Activated CD4-positive, alpha-beta memory T cell treated with anti-CD3 and anti-CD28 coated beads, Interleukin-2, amount 10 ng/mL, durations not matched to agents 7 days and 5 days (primary cell): ENCODE measurements around the gene SLC37A2. TPM values are rescaled to one million over a fixed set of nuclear protein-coding genes. Genes with fewer than 3 reads are reported as not detected.

Experiments
- CTCF ChIA-PET: fragments of 350-600 bp; sonication (Branson Sonifier 250); formaldehyde crosslinking; loops from one replicate; lab custom pipeline; 2021; ENCODE audit warnings: antibody characterized with exemption, inconsistent platforms; lab: Charles Lee
- POLR2A ChIA-PET: fragments of 350-600 bp; sonication (Branson Sonifier 250); formaldehyde crosslinking; loops from one replicate; lab custom pipeline; 2021; ENCODE audit warnings: antibody characterized with exemption; lab: Charles Lee
- DNase-seq: peaks from one replicate; pipeline ENCODE4 v3.0.0-alpha.2; 2020
- H3K27ac Mint-ChIP-seq: one replicate; pipeline ENCODE4 v1.8.0; 2021; ENCODE audit warnings: mild to moderate bottlenecking, mixed read lengths
- H3K27me3 Mint-ChIP-seq: one replicate; pipeline ENCODE4 v1.8.0; 2021; ENCODE audit warnings: mixed read lengths
- H3K36me3 Mint-ChIP-seq: one replicate; pipeline ENCODE4 v1.8.0; 2021; ENCODE audit warnings: low read depth, mixed read lengths
- H3K4me1 Mint-ChIP-seq: one replicate; pipeline ENCODE4 v1.8.0; 2021; ENCODE audit warnings: mixed read lengths
- H3K4me3 Mint-ChIP-seq: one replicate; pipeline ENCODE4 v1.8.0; 2021; ENCODE audit warnings: mild to moderate bottlenecking, mixed read lengths
- H3K9me3 Mint-ChIP-seq: one replicate; pipeline ENCODE4 v1.8.0; 2021; ENCODE audit warnings: mixed read lengths
- total RNA-seq, 2 experiments: library from RNA; stranded (reverse); gene quantifications; one replicate each; pipeline ENCODE4 v1.2.3, GENCODE V29; 2021

The SLC37A2 gene
- total RNA-seq, 2 experiments from 2014 or later = 2.2 to 2.6 TPM

DNA sequence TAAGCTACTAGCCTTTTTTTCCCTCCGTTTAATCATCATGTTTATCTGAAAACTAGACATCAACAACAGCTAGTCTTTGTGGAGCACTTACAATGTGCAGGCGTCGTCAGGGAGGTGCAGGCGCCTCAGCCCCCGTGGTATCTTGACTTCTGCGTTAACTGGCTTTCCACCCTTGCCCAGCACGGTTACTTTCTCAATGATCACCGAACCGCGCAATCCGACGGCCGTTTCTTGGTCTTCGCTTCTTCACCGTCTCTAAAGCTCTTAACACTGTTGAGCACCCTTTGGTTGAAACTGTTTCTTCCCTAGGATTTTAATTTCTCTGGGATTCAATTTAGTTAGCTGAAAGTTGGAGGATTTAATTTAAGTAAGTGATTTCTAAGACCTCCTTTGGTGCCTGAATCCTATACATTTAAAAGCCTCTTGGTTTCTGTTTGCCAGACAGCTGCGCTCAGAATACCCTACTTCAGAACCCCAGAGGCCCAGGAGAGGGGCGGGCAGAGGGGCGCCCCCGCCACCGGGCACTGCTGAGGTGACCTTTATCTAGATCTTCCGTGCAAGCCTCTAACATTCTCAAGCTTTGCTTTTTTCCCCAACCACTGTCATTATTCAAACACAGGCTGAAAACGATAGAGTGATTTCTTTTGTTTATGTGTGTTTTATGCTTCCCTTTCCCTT lies 66.3 kb downstream of the SLC37A2 start:
- no peaks in the 10 kb centered on the region for H3K9me3 Mint-ChIP-seq
- peaks cover 44% of the 10 kb centered on the region for H3K27me3 Mint-ChIP-seq
- POLR2A ChIA-PET = no interaction called here
- DNase-seq = no peak
- H3K36me3 Mint-ChIP-seq = no peaks in the 10 kb centered on the region
- H3K4me3 Mint-ChIP-seq = no peak overlapping the region
- no peak overlapping the region for H3K27ac Mint-ChIP-seq
- CTCF ChIA-PET = interaction anchor here (1.3 kb wide), 2 partner anchors 11 to 13 kb away, joined by 3 to 5 read pairs; no protein-coding TSS in a partner anchor
- no peaks in the 10 kb centered on the region for H3K4me1 Mint-ChIP-seq

DNA sequence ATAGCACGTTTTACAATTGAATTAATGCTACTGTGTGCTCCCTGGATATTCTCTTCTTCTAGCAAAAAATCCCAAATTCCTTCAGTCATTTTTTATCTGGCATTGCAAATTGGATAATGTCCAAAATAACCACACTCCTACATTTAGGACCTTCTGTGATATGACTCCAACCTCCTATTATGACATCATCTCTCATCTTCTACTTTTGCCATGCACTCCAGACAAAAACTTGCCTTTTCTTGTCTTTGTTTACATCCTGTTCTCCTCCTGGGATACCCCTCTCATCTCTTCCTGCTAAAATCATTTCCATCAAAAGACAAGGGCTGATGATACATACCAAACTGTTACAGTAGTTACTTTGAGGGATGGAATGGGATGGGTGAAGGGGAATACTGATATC lies 69.0 kb downstream of the SLC37A2 start:
- Mint-ChIP-seq H3K27me3 (peaks cover 48% of the 10 kb centered on the region), H3K27ac (no peak overlapping the region)

DNA sequence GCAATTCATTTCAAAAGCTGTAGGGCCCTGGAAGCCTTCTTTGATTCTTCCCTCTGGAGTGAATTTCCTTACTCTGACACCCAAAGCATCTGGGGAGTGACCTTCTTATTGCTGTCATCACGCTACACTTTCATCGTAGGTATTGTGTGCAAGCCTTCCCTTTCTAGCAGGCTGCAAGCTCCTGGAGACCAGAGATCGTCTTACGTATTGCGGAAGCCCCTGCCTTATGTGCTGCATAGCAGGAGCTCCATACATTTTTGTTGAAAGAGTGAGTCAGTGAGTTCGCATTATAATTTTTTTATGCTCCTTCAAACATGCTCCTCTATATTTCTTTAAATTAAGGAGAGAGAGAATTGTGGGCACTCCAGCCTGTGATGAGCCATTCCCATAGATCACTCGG lies 69.5 kb downstream of the SLC37A2 start:
- Mint-ChIP-seq H3K27me3 (peaks cover 42% of the 10 kb centered on the region), H3K36me3 (no peaks in the 10 kb centered on the region), H3K4me3 (no peak overlapping the region), H3K9me3 (no peaks in the 10 kb centered on the region), H3K4me1 (no peaks in the 10 kb centered on the region), H3K27ac (no peak overlapping the region)
- ChIA-PET CTCF (no interaction called here), POLR2A (no interaction called here)
- DNase-seq = no peak

More for the DNA sequence above, 69.0 kb downstream of the SLC37A2 start:
- Mint-ChIP-seq H3K4me3 (no peak overlapping the region), H3K36me3 (no peaks in the 10 kb centered on the region), H3K4me1 (no peaks in the 10 kb centered on the region), H3K9me3 (no peaks in the 10 kb centered on the region)
- POLR2A ChIA-PET = no interaction called here
- no peak for DNase-seq
- CTCF ChIA-PET = no interaction called here

DNA sequence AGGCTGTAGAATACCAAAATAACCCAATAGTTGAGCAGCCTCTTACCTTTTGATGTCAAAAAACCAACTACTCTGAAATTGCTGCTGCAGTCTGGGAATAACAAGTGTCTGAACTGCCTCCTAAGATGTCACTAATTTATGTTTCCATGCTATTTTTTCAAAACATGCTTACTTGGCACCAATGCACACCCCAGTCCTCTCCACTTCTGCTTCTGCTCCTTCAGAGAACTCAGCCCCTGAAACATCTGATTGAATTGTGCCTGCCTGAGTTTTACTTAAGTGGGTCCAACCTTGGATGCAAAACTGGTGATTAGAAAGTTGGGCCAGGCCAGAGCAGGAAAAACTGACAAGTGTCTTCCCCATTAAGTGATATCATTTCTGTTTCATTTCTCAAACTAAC lies 72.9 kb downstream of the SLC37A2 start:
- Mint-ChIP-seq H3K4me3 (no peak overlapping the region), H3K27me3 (peaks cover 41% of the 10 kb centered on the region), H3K36me3 (no peaks in the 10 kb centered on the region), H3K4me1 (no peaks in the 10 kb centered on the region), H3K9me3 (no peaks in the 10 kb centered on the region), H3K27ac (no peak overlapping the region)
- ChIA-PET POLR2A (no interaction called here), CTCF (no interaction called here)
- no peak for DNase-seq

DNA sequence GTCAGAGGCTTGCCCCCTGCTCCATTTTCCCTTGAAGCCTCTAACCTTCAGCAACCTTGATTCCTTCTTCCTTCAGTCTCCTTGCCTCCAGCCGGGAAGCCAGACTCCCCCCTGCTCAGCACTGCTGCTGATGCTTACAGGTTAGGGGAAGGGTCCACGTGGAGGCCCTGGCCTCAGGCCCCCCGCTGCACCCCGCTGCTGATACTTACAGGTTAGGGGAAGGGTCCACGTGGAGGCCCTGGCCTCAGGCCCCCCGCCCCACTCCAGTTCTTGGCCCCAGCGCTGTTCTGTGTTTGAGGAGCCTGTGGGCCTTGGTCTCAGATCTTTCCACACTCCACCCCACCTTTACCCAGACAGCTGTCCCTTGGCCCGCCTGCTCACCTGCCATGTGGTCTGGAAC lies 75.9 kb downstream of the SLC37A2 start:
- H3K9me3 Mint-ChIP-seq = no peaks in the 10 kb centered on the region
- H3K27me3 Mint-ChIP-seq = peaks cover 43% of the 10 kb centered on the region
- no peak overlapping the region for H3K4me3 Mint-ChIP-seq
- no peak overlapping the region for H3K27ac Mint-ChIP-seq
- no peaks in the 10 kb centered on the region for H3K36me3 Mint-ChIP-seq
- DNase-seq = no peak
- peaks cover 2% of the 10 kb centered on the region for H3K4me1 Mint-ChIP-seq
- ChIA-PET CTCF (interaction anchor here (2.0 to 3.5 kb wide), 2 partner anchors 48 to 266 kb away, joined by 4 to 21 read pairs; no protein-coding TSS in a partner anchor), POLR2A (no interaction called here)

DNA sequence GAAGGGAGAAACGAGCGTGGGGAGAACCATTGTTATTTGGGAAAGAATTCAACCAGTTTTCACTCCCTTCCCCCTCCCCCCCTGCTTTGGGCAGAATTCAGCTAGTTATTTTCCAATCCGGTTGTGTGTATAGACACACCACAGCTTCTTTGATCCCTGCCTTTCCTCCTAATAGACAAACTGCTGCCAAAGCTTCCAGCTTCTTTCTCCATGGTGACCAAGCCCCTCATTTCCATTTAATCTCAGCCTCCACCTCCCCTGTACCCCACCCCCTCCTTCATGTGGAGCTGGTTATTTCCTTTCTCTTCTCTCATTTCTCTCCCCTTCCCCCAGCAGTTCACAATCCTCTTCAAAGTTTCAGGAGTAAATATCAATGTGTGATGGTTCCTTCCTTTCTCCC lies 76.7 kb downstream of the SLC37A2 start:
- DNase-seq = no peak
- no peaks in the 10 kb centered on the region for H3K36me3 Mint-ChIP-seq
- H3K27ac Mint-ChIP-seq = no peak overlapping the region
- H3K4me1 Mint-ChIP-seq = peaks cover 2% of the 10 kb centered on the region
- peaks cover 37% of the 10 kb centered on the region for H3K27me3 Mint-ChIP-seq
- POLR2A ChIA-PET = no interaction called here
- H3K9me3 Mint-ChIP-seq = no peaks in the 10 kb centered on the region
- CTCF ChIA-PET = interaction anchor here (0.8 to 4.3 kb wide), 5 partner anchors 16 to 265 kb away, joined by 3 to 21 read pairs (median 4); no protein-coding TSS in a partner anchor
- H3K4me3 Mint-ChIP-seq = no peak overlapping the region

Other genes starting within 250 kb of the SLC37A2 start
- gene ROBO3, start 197.9 kb upstream of the SLC37A2 start, total RNA-seq = 1 to 10 TPM; 7.9 to 8.5 TPM
- gene ROBO4, start 165.4 kb upstream of the SLC37A2 start, total RNA-seq = not detected
- gene HEPN1, start 144.1 kb upstream of the SLC37A2 start, total RNA-seq = not detected
- not detected for gene HEPACAM, start 127.3 kb upstream of the SLC37A2 start, total RNA-seq
- 1 to 10 TPM; 9.2 to 9.7 TPM for gene CCDC15, start 109.1 kb upstream of the SLC37A2 start, total RNA-seq
- 10 to 100 TPM; 13.7 to 15.6 TPM for gene TMEM218, start 48.3 kb downstream of the SLC37A2 start, total RNA-seq
- gene PKNOX2, start 101.4 kb downstream of the SLC37A2 start, total RNA-seq = not detected